K562 (cell line): ENCODE data around the gene AGPAT1. TPM values are rescaled to one million over a fixed set of nuclear protein-coding genes. Genes with fewer than 3 reads are reported as not detected.

Source experiments
- ARHGAP35 ChIP-seq: fragments of 450-650 bp; IDR thresholded peaks from 2 replicates; pipeline ENCODE4 v1.6.1; 2018; ENCODE audit not compliant: partially characterized antibody
- ARID2 ChIP-seq: fragments of 450-650 bp; IDR thresholded peaks from 2 replicates; pipeline ENCODE4 v1.6.1; 2017; ENCODE audit warnings: antibody characterized with exemption, mild to moderate bottlenecking
- BDP1 ChIP-seq: IDR thresholded peaks from 3 replicates; pipeline ENCODE4 v1.6.1; 2011; ENCODE audit not compliant: insufficient read length, insufficient read depth
- BRD9 ChIP-seq: fragments of 450-650 bp; IDR thresholded peaks from 2 replicates; pipeline ENCODE4 v1.6.1; 2018; ENCODE audit warnings: low read depth; ENCODE audit not compliant: partially characterized antibody
- CEBPG ChIP-seq, 3 experiments: fragments of 200-800 bp in 1 of 3; sonication (Bioruptor generic) in 1 of 3; sonication (generic) in 1 of 3; formaldehyde crosslinking in 1 of 3; IDR thresholded peaks in 2 of 3; conservative IDR thresholded peaks in 1 of 3; 2 replicates each; pipeline versions ENCODE4 v1.6.1 to v1.8.0; 2016 to 2022; ENCODE audit warnings: missing compliant biosample characterization in 2 of 3, missing genetic modification characterization in 2 of 3, mild to moderate bottlenecking in 1 of 3, missing genetic modification reagents in 1 of 3
- ESRRA ChIP-seq: fragments of 450-650 bp; IDR thresholded peaks from 2 replicates; pipeline ENCODE4 v1.6.1; 2014; ENCODE audit warnings: low read depth, mild to moderate bottlenecking, moderate library complexity, borderline replicate concordance
- FOXA1 ChIP-seq: fragments of 450-650 bp; IDR thresholded peaks from 2 replicates; pipeline ENCODE4 v1.6.1; 2016; ENCODE audit warnings: mild to moderate bottlenecking, borderline replicate concordance
- ILF3 ChIP-seq: fragments of 450-650 bp; IDR thresholded peaks from 2 replicates; pipeline ENCODE4 v1.6.1; 2018; ENCODE audit warnings: antibody characterized with exemption, mild to moderate bottlenecking, moderate library complexity, borderline replicate concordance
- KDM2B ChIP-seq: fragments of 250-450 bp; sonication (Bioruptor Pico); IDR thresholded peaks from 2 replicates; pipeline ENCODE4 v1.8.0; 2021; ENCODE audit warnings: mild to moderate bottlenecking, moderate library complexity
- MAZ ChIP-seq, 2 experiments: fragments of 450-650 bp in 1 of 2; sonication (generic) in 1 of 2; formaldehyde crosslinking; IDR thresholded peaks in 1 of 2; conservative IDR thresholded peaks in 1 of 2; 2 replicates each; pipeline versions ENCODE4 v1.4.0 to v1.5.0; 2020; ENCODE audit warnings: mild to moderate bottlenecking in 1 of 2, missing genetic modification reagents in 1 of 2
- NEUROD1 ChIP-seq: fragments of 150-350 bp; IDR thresholded peaks from 2 replicates; pipeline ENCODE4 v1.6.1; 2014; ENCODE audit warnings: borderline replicate concordance, low read length, low read depth; ENCODE audit not compliant: partially characterized antibody
- NFIC ChIP-seq: fragments of 450-650 bp; IDR thresholded peaks from 2 replicates; pipeline ENCODE4 v1.6.1; 2017; ENCODE audit warnings: mild to moderate bottlenecking, inconsistent platforms
- polyA plus RNA-seq, 8 experiments: library from polyadenylated mRNA; depleted of rRNA in 4 of 8; stranded (reverse) in 5 of 8; unstranded in 3 of 8; fragments of >200 nt; fragmentation: Nextera tagmentation in 2 of 8; fragmentation: Illumina TruSeq in 1 of 8; extraction: Ambion mirVana in 2 of 8; extraction: Trizol in 1 of 8; gene quantifications; 2 replicates each; pipeline versions ENCODE4 v1.2.1 to v1.2.3, GENCODE V29; 2011 to 2014; ENCODE audit warnings: inconsistent platforms in 1 of 8, missing spikeins in 1 of 8
- total RNA-seq, 7 experiments: library from RNA; depleted of rRNA in 6 of 7; stranded (reverse); fragments of >200 nt in 6 of 7; fragmentation: Illumina TruSeq in 2 of 7; extraction: Trizol in 2 of 7; gene quantifications; 2 replicates each; pipeline versions ENCODE4 v1.2.1 to v1.2.3, GENCODE V29; 2011 to 2021; ENCODE audit warnings: low replicate concordance in 1 of 7
- TF ChIP-seq, protein P1 (sequence below): IDR thresholded peaks from 2 replicates; pipeline ENCODE4 v1.6.1; 2012; ENCODE audit warnings: low read depth, low read length, improper control_type of control experiment, borderline replicate concordance
- TF ChIP-seq, protein P2 (sequence below), 2 experiments: fragments of 450-650 bp; conservative IDR thresholded peaks; 2 replicates each; pipeline ENCODE4 v1.6.1; 2017; ENCODE audit warnings: mild to moderate bottlenecking in 2 of 2, moderate library complexity in 2 of 2
- TF ChIP-seq, protein P3 (sequence below): sonication (generic); formaldehyde crosslinking; IDR thresholded peaks from 2 replicates; pipeline ENCODE4 v1.8.1; 2022; ENCODE audit warnings: missing genetic modification reagents
- TF ChIP-seq, protein P4 (sequence below): sonication (generic); formaldehyde crosslinking; IDR thresholded peaks from 2 replicates; pipeline ENCODE4 v1.8.1; 2023; ENCODE audit warnings: mild to moderate bottlenecking, missing genetic modification reagents
- TF ChIP-seq, protein P5 (sequence below): sonication (generic); formaldehyde crosslinking; IDR thresholded peaks from 2 replicates; pipeline ENCODE4 v1.8.1; 2023; ENCODE audit warnings: mild to moderate bottlenecking, missing genetic modification reagents

The AGPAT1 gene
- total and polyA plus RNA-seq, 9 of the 15 experiments (the other 6 are each of a cell fraction or from before 2014, with no cell fraction given), result 37.9 to 176 (median 69.4) TPM

DNA sequence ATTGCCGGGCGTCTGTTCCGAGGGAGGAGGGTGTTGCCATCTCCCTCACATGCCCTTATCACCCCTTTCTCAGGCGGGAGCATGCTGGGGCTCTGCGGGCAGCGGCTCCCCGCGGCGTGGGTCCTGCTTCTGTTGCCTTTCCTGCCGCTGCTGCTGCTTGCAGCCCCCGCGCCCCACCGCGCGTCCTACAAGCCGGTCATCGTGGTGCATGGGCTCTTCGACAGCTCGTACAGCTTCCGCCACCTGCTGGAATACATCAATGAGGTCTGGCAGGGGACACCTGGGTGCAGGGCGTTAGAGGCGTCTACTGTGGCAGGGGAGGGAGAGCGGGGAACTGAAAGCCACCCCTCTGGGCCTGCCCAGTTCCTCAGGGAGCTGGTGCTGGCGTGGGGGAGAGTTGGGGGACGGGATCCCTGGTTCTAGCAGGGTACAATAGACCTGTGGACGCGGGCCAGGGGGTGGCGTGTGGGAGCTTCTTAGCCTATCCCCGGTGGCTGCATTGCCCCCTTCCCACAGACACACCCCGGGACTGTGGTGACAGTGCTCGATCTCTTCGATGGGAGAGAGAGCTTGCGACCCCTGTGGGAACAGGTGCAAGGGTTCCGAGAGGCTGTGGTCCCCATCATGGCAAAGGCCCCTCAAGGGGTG lies 21.2 kb downstream of the AGPAT1 start (continued):
- TF ChIP-seq FOXA1 (no peak), BDP1 (no peak), ARID2 (peak; percentile 87), BRD9 (peak; percentile 75), KDM2B (CRISPR knock-in tag) (no peak), MAZ (CRISPR knock-in tag; conservative IDR thresholded peaks at IDR 0.05 in 1 of 2, IDR thresholded peaks at IDR 0.05 in 1 of 2) (peak; percentile 63 to 74; a peak in 2 of 4 replicates), NFIC (peak; percentile 55), ILF3 (no peak), ESRRA (peak; percentile 29), ARHGAP35 (no peak), NEUROD1 (peak; percentile 61), CEBPG (CRISPR knock-in tag; IDR thresholded peaks at IDR 0.05) (no peak), CEBPG (tag; conservative IDR thresholded peaks at IDR 0.05 in 1 of 2, IDR thresholded peaks at IDR 0.05 in 1 of 2) (no peak)
- TF ChIP-seq, protein P1, sequence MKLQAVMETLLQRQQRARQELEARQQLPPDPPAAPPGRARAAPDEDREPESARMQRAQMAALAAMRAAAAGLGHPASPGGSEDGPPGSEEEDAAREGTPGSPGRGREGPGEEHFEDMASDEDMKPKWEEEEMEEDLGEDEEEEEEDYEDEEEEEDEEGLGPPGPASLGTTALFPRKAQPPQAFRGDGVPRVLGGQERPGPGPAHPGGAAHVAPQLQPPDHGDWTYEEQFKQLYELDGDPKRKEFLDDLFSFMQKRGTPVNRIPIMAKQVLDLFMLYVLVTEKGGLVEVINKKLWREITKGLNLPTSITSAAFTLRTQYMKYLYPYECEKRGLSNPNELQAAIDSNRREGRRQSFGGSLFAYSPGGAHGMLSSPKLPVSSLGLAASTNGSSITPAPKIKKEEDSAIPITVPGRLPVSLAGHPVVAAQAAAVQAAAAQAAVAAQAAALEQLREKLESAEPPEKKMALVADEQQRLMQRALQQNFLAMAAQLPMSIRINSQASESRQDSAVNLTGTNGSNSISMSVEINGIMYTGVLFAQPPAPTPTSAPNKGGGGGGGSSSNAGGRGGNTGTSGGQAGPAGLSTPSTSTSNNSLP, result no peak
- TF ChIP-seq, protein P2, sequence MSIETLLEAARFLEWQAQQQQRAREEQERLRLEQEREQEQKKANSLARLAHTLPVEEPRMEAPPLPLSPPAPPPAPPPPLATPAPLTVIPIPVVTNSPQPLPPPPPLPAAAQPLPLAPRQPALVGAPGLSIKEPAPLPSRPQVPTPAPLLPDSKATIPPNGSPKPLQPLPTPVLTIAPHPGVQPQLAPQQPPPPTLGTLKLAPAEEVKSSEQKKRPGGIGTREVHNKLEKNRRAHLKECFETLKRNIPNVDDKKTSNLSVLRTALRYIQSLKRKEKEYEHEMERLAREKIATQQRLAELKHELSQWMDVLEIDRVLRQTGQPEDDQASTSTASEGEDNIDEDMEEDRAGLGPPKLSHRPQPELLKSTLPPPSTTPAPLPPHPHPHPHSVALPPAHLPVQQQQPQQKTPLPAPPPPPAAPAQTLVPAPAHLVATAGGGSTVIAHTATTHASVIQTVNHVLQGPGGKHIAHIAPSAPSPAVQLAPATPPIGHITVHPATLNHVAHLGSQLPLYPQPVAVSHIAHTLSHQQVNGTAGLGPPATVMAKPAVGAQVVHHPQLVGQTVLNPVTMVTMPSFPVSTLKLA (conservative IDR thresholded peaks at IDR 0.05), result peak; percentile 92 to 96
- TF ChIP-seq, protein P3, sequence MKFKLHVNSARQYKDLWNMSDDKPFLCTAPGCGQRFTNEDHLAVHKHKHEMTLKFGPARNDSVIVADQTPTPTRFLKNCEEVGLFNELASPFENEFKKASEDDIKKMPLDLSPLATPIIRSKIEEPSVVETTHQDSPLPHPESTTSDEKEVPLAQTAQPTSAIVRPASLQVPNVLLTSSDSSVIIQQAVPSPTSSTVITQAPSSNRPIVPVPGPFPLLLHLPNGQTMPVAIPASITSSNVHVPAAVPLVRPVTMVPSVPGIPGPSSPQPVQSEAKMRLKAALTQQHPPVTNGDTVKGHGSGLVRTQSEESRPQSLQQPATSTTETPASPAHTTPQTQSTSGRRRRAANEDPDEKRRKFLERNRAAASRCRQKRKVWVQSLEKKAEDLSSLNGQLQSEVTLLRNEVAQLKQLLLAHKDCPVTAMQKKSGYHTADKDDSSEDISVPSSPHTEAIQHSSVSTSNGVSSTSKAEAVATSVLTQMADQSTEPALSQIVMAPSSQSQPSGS (CRISPR knock-in tag), result no peak
- TF ChIP-seq, protein P4, sequence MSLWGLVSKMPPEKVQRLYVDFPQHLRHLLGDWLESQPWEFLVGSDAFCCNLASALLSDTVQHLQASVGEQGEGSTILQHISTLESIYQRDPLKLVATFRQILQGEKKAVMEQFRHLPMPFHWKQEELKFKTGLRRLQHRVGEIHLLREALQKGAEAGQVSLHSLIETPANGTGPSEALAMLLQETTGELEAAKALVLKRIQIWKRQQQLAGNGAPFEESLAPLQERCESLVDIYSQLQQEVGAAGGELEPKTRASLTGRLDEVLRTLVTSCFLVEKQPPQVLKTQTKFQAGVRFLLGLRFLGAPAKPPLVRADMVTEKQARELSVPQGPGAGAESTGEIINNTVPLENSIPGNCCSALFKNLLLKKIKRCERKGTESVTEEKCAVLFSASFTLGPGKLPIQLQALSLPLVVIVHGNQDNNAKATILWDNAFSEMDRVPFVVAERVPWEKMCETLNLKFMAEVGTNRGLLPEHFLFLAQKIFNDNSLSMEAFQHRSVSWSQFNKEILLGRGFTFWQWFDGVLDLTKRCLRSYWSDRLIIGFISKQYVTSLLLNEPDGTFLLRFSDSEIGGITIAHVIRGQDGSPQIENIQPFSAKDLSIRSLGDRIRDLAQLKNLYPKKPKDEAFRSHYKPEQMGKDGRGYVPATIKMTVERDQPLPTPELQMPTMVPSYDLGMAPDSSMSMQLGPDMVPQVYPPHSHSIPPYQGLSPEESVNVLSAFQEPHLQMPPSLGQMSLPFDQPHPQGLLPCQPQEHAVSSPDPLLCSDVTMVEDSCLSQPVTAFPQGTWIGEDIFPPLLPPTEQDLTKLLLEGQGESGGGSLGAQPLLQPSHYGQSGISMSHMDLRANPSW (CRISPR knock-in tag), result no peak
- TF ChIP-seq, protein P5, sequence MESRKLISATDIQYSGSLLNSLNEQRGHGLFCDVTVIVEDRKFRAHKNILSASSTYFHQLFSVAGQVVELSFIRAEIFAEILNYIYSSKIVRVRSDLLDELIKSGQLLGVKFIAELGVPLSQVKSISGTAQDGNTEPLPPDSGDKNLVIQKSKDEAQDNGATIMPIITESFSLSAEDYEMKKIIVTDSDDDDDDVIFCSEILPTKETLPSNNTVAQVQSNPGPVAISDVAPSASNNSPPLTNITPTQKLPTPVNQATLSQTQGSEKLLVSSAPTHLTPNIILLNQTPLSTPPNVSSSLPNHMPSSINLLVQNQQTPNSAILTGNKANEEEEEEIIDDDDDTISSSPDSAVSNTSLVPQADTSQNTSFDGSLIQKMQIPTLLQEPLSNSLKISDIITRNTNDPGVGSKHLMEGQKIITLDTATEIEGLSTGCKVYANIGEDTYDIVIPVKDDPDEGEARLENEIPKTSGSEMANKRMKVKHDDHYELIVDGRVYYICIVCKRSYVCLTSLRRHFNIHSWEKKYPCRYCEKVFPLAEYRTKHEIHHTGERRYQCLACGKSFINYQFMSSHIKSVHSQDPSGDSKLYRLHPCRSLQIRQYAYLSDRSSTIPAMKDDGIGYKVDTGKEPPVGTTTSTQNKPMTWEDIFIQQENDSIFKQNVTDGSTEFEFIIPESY (CRISPR knock-in tag), result no peak
